A673 (cell line): Measurements from ENCODE around the gene BHLHE23. TPM values are rescaled to one million over a fixed set of nuclear protein-coding genes. Genes with fewer than 3 reads are reported as not detected.

Source experiments
- BruUV-seq: library from RNA; stranded (reverse); fragments of 400-500 nt; replicated peaks from 2 replicates; lab custom pipeline; 2021; lab: Mats Ljungman, UMichigan
- CTCF ChIA-PET: fragments of 300-600 bp; sonication (Branson Sonifier 250); formaldehyde crosslinking; loops from one replicate; lab custom pipeline; 2022; ENCODE audit warnings: antibody characterized with exemption; lab: Charles Lee
- POLR2A ChIA-PET: fragments of 300-600 bp; sonication (Branson Sonifier 250); formaldehyde crosslinking; loops from one replicate; lab custom pipeline; 2022; ENCODE audit warnings: antibody characterized with exemption; ENCODE audit not compliant: low non-redundant PET; lab: Charles Lee
- DNase-seq: peaks from one replicate; pipeline ENCODE4 v3.0.0-alpha.2; 2015; ENCODE audit warnings: low spot score
- H3K27ac ChIP-seq: fragments of 200-600 bp; sonication (generic); 2 replicates; pipeline ENCODE4 v1.5.1; 2016; ENCODE audit warnings: mixed run types, low read depth, mild to moderate bottlenecking, mixed read lengths, antibody characterized with exemption, low read length; ENCODE audit not compliant: poor library complexity, severe bottlenecking
- H3K27me3 ChIP-seq: fragments of 200-600 bp; sonication (generic); replicated peaks from 2 replicates; pipeline ENCODE4 v1.6.1; 2017; ENCODE audit warnings: mixed run types, low read depth, mild to moderate bottlenecking, mixed read lengths, antibody characterized with exemption, low read length; ENCODE audit not compliant: insufficient read depth, poor library complexity
- H3K36me3 ChIP-seq: fragments of 200-600 bp; sonication (generic); 2 replicates; pipeline ENCODE4 v1.6.1; 2016; ENCODE audit warnings: mixed run types, mild to moderate bottlenecking, mixed read lengths, antibody characterized with exemption, low read length; ENCODE audit not compliant: insufficient read depth, poor library complexity, severe bottlenecking
- H3K4me1 ChIP-seq: fragments of 200-600 bp; sonication (generic); 2 replicates; pipeline ENCODE4 v1.6.1; 2017; ENCODE audit warnings: mixed run types, mild to moderate bottlenecking, mixed read lengths, antibody characterized with exemption, low read length; ENCODE audit not compliant: insufficient read depth, poor library complexity, severe bottlenecking
- H3K4me3 ChIP-seq: fragments of 200-600 bp; sonication (generic); 2 replicates; pipeline ENCODE4 v1.5.1; 2016; ENCODE audit warnings: low read depth, mixed run types, mild to moderate bottlenecking, mixed read lengths, low read length; ENCODE audit not compliant: poor library complexity, severe bottlenecking
- H3K9me3 ChIP-seq: fragments of 200-600 bp; sonication (generic); 2 replicates; pipeline ENCODE4 v1.6.1; 2016; ENCODE audit warnings: mixed run types, low read depth, mild to moderate bottlenecking, mixed read lengths, antibody characterized with exemption, low read length; ENCODE audit not compliant: poor library complexity, severe bottlenecking
- EZH2 ChIP-seq: fragments of 200-600 bp; sonication (generic); IDR thresholded peaks from 2 replicates; pipeline ENCODE4 v1.6.1; 2017; ENCODE audit warnings: borderline replicate concordance, low read depth, mild to moderate bottlenecking, mixed read lengths, antibody characterized with exemption, low read length; ENCODE audit not compliant: poor library complexity, severe bottlenecking
- intact Hi-C: fragments of 100-400 bp; cut with micrococcal nuclease; formaldehyde crosslinking; loops from one replicate; pipeline ENCODE4 v1.10.0; 2022; ENCODE audit not compliant: unreplicated experiment
- total RNA-seq: library from RNA; stranded (reverse); gene quantifications from 2 replicates; pipeline ENCODE4 v1.2.3, GENCODE V29; 2021
- TF ChIP-seq, protein P1 (sequence below): fragments of 300-800, 200-600 bp; sonication (generic); conservative IDR thresholded peaks from 2 replicates; pipeline ENCODE4 v1.5.1; 2017; ENCODE audit warnings: low read depth, mild to moderate bottlenecking, antibody characterized with exemption, low read length, moderate library complexity, mixed read lengths

BHLHE23 gene
- total RNA-seq, 1 experiment from 2014 or later = not detected

DNA sequence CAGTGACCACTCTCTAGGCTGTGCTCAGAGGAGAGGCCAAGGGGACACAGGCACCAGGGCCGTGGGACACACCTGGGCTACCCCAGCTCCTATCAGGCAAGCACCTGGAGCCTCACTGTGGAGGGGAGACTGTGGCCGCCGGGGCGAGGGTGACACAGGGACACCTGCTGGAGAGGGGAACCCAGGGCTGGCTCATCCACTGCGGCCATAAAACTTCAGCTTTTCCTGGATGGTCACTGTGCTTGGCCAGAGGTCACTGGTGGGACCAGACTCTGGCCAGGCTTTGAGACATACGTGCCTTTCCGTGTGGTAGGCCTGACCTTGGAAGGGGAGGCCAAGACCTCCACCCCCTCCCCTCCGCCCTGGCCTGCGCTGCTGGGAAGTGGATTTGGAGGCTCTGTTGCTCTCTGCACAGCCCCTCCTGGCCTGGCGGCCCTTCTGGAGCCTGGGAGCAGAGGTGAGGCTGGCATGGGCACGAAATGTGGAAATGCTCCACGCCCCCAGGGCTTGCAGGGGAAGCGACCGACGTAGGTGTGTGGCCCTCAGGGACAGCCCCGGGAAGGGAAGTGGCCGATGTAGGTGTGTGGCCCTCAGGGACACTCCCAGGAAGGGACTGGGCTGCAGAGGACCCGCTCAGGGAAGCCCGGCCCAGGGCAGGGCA, 42.9 kb upstream of the BHLHE23 start:
- TF ChIP-seq, protein P1, sequence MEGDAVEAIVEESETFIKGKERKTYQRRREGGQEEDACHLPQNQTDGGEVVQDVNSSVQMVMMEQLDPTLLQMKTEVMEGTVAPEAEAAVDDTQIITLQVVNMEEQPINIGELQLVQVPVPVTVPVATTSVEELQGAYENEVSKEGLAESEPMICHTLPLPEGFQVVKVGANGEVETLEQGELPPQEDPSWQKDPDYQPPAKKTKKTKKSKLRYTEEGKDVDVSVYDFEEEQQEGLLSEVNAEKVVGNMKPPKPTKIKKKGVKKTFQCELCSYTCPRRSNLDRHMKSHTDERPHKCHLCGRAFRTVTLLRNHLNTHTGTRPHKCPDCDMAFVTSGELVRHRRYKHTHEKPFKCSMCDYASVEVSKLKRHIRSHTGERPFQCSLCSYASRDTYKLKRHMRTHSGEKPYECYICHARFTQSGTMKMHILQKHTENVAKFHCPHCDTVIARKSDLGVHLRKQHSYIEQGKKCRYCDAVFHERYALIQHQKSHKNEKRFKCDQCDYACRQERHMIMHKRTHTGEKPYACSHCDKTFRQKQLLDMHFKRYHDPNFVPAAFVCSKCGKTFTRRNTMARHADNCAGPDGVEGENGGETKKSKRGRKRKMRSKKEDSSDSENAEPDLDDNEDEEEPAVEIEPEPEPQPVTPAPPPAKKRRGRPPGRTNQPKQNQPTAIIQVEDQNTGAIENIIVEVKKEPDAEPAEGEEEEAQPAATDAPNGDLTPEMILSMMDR = no peak
- no peak for TF ChIP-seq EZH2
- H3K4me1 ChIP-seq = no peaks in the 10 kb centered on the region
- H3K36me3 ChIP-seq = no peaks in the 10 kb centered on the region
- H3K4me3 ChIP-seq = no peak overlapping the region
- H3K27me3 ChIP-seq = no peaks in the 10 kb centered on the region
- no peak overlapping the region for H3K27ac ChIP-seq
- POLR2A ChIA-PET = no interaction called here
- H3K9me3 ChIP-seq = no peaks in the 10 kb centered on the region
- no TSS peak for BruUV-seq
- intact Hi-C loops = no loop called here
- CTCF ChIA-PET = no interaction called here
- DNase-seq = no peak

DNA sequence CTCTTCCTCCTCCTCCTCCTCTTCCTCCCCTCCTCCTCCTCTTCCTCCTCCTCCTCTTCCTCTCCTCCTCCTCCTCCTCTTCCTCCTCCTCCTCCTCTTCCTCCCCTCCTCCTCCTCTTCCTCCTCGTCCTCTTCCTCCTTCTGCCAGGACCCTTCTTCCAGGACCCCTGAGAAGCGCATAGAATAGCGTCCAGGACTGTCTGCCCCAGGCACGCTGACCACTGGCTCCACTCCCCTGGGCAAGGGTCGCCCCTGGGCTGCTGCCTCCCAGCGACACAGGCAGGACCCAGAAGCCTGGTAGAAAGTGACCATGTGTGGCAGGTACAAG, 42.4 kb upstream of the BHLHE23 start:
- no peaks in the 10 kb centered on the region for H3K9me3 ChIP-seq
- no peak for TF ChIP-seq EZH2
- H3K4me3 ChIP-seq = no peak overlapping the region
- BruUV-seq = no TSS peak
- intact Hi-C loops = no loop called here
- H3K27ac ChIP-seq = no peak overlapping the region
- POLR2A ChIA-PET = no interaction called here
- no peaks in the 10 kb centered on the region for H3K27me3 ChIP-seq
- no peaks in the 10 kb centered on the region for H3K36me3 ChIP-seq
- DNase-seq = no peak
- H3K4me1 ChIP-seq = no peaks in the 10 kb centered on the region
- CTCF ChIA-PET = no interaction called here

DNA sequence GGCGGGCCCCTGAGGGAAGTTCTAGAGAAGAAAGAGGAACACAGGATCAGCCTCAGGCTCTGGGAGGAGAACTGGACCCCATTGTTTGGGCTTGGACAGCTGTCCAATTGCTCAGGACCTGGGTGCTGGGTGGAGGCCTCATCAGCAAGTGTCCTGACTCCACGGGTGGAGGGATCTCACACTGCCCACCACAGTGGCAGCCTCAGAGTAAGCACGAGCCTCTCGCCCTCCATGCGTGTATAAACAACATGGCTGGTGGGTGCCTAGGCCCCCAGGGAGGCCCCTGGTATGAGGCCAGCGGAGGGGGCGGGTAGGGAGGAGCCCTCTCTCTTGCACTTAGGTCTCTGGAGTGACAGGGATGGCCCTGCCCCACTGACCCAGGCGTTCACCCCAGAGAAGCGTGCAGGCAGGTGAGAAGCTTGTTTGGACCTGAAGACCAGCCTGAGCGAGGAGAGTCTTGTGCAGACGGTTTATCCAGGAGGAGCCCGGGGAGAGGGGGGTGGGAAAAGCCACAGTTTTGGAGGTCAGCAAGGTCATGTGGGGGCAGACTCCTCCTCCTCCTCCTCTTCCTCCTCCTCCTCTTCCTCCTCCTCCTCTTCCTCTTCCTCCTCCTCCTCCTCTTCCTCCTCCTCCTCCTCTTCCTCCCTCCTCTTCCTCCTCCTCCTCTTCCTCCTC, 41.9 kb upstream of the BHLHE23 start:
- Histone ChIP-seq H3K27ac (no peak overlapping the region), H3K27me3 (no peaks in the 10 kb centered on the region), H3K4me3 (no peak overlapping the region), H3K4me1 (no peaks in the 10 kb centered on the region), H3K9me3 (no peaks in the 10 kb centered on the region), H3K36me3 (no peaks in the 10 kb centered on the region)
- BruUV-seq = no TSS peak
- intact Hi-C loops = no loop called here
- no peak for DNase-seq
- ChIA-PET POLR2A (no interaction called here), CTCF (no interaction called here)
- TF ChIP-seq, protein P1 = no peak
- no peak for TF ChIP-seq EZH2

DNA sequence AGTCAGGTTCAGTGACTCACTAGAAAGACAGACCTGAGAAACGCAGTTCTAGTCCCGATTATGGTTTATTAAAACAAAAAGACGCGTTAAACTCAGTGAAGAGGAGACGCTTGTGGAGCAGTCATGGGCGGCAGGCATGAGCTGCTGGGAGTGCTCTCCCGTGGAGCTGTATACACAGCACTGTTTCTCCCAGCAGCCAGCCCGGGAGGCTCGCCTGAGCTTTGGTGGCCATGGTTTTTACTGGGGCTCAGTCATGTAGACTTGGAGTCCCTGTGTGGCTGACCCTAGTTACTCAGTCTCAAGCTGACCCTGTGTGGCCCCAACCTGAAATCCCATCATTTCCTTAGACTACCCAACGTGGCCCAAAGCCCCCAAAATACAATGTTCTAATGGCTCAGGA, 41.2 kb upstream of the BHLHE23 start:
- intact Hi-C loops = no loop called here
- BruUV-seq = no TSS peak
- Histone ChIP-seq H3K27me3 (no peaks in the 10 kb centered on the region), H3K36me3 (no peaks in the 10 kb centered on the region), H3K27ac (no peak overlapping the region), H3K9me3 (no peaks in the 10 kb centered on the region), H3K4me3 (no peak overlapping the region), H3K4me1 (no peaks in the 10 kb centered on the region)
- CTCF ChIA-PET = no interaction called here
- no peak for DNase-seq
- TF ChIP-seq, protein P1 = no peak
- no peak for TF ChIP-seq EZH2
- POLR2A ChIA-PET = no interaction called here
